ENCODE results near the gene ASB3.
"Not testable (repeated sequence)": the region's sequence is repeated elsewhere in the genome, so short reads cannot be mapped to it uniquely, and the experiment has no call there.

ASB3 gene

DNA sequence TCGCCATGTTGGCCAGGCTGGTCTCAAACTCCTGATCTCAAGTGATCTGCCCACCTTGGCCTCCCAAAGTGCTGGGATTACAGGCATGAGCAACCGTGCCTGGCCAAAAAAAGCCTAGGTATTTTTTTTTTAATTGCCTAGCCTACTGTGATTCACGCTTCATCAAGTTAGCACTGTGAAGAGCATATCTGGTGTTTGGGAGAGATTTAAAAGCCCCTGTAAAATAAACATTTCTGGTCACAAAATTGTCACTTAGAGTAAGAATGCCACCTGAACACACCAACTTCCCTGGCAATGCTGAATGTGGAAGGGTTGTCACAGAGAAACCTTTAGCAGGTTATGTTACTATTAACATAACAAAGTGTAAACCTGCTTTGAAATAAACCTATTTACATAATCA is 58.8 kb downstream of the ASB3 start:
- H2AFZ ChIP-seq (ENCODE audit: low read depth, low read length): no peak overlapping the region
- TF ChIP-seq, protein P1, sequence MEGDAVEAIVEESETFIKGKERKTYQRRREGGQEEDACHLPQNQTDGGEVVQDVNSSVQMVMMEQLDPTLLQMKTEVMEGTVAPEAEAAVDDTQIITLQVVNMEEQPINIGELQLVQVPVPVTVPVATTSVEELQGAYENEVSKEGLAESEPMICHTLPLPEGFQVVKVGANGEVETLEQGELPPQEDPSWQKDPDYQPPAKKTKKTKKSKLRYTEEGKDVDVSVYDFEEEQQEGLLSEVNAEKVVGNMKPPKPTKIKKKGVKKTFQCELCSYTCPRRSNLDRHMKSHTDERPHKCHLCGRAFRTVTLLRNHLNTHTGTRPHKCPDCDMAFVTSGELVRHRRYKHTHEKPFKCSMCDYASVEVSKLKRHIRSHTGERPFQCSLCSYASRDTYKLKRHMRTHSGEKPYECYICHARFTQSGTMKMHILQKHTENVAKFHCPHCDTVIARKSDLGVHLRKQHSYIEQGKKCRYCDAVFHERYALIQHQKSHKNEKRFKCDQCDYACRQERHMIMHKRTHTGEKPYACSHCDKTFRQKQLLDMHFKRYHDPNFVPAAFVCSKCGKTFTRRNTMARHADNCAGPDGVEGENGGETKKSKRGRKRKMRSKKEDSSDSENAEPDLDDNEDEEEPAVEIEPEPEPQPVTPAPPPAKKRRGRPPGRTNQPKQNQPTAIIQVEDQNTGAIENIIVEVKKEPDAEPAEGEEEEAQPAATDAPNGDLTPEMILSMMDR (IDR thresholded peaks at IDR 0.05; ENCODE audit: low read depth, low read length): no peak
- no peak for TF ChIP-seq EZH2phosphoT487 (IDR thresholded peaks at IDR 0.05; ENCODE audit: low read depth)
- H3K27ac ChIP-seq (ENCODE audit: low read length): no peak overlapping the region
- H3K36me3 ChIP-seq (replicated peaks; ENCODE audit: low read depth, low read length): peaks cover 7% of the 10 kb centered on the region
- no peaks in the 10 kb centered on the region for H4K20me1 ChIP-seq (ENCODE audit: insufficient read depth, low read length)
- no peak overlapping the region for H3K9ac ChIP-seq (ENCODE audit: low read length)
- H3K4me2 ChIP-seq (ENCODE audit: low read length): no peak overlapping the region
- no peaks in the 10 kb centered on the region for H3K27me3 ChIP-seq (ENCODE audit: low read depth, low read length)
- H3K9me3 ChIP-seq (ENCODE audit: insufficient read depth, low read length): no peaks in the 10 kb centered on the region
- H3K4me3 ChIP-seq (ENCODE audit: low read length): no peak overlapping the region
- no peaks in the 10 kb centered on the region for H3K4me1 ChIP-seq (ENCODE audit: low read length)
- H3K79me2 ChIP-seq (ENCODE audit: low read length): no peaks in the 10 kb centered on the region

DNA sequence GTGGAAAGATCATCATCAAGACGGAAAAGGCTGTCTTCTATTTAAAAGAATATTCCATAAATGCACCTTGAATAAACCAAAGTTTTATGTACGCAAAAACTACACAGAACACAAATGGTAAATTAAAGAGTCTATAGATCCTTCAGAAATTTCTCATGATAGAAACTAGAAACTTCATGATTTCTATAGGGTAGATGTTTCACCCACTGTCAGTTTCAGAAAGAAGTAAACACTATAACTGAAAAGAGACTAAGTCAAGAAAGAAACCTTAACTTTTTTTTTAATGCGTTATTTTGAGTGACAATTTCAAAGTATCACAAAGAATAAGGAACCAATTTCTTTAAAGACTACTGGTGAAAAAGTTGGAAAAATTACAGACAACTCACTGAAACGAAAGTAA is 61.1 kb downstream of the ASB3 start:
- Histone ChIP-seq H3K9me3 (ENCODE audit: insufficient read depth, low read length) (no peaks in the 10 kb centered on the region), H3K27ac (ENCODE audit: low read length) (no peak overlapping the region), H3K9ac (ENCODE audit: low read length) (no peak overlapping the region), H3K79me2 (ENCODE audit: low read length) (no peaks in the 10 kb centered on the region), H3K4me1 (ENCODE audit: low read length) (no peaks in the 10 kb centered on the region), H3K27me3 (ENCODE audit: low read depth, low read length) (no peaks in the 10 kb centered on the region), H3K4me2 (ENCODE audit: low read length) (no peak overlapping the region), H2AFZ (ENCODE audit: low read depth, low read length) (no peak overlapping the region), H3K36me3 (replicated peaks; ENCODE audit: low read depth, low read length) (peaks cover 6% of the 10 kb centered on the region), H3K4me3 (ENCODE audit: low read length) (no peak overlapping the region), H4K20me1 (ENCODE audit: insufficient read depth, low read length) (no peaks in the 10 kb centered on the region)
- TF ChIP-seq, protein P1 (IDR thresholded peaks at IDR 0.05; ENCODE audit: low read depth, low read length): no peak
- no peak for TF ChIP-seq EZH2phosphoT487 (IDR thresholded peaks at IDR 0.05; ENCODE audit: low read depth)

DNA sequence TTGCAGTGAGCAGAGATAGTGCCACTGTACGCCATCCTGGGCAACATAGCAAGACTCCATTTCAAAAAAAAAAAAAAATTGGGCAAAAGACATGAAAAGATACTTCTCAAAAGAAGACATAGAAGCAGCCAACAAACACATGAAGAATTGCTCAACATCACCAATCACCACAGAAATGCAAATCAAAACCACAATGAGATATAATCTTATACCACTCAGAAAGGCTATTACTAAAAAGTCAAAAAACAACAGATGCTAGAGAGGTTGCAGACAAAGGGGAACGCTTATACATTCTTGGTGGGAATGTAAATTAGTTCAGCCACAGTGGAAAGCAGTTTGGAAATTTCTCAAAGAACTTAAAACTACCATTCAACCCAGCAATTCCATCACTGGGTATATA is 62.2 kb downstream of the ASB3 start:
- H3K9me3 ChIP-seq (ENCODE audit: insufficient read depth, low read length): no peaks in the 10 kb centered on the region
- TF ChIP-seq EZH2phosphoT487 (IDR thresholded peaks at IDR 0.05; ENCODE audit: low read depth): no peak
- TF ChIP-seq, protein P1 (IDR thresholded peaks at IDR 0.05; ENCODE audit: low read depth, low read length): no peak
- no peaks in the 10 kb centered on the region for H3K79me2 ChIP-seq (ENCODE audit: low read length)
- H3K4me2 ChIP-seq (ENCODE audit: low read length): no peak overlapping the region
- no peaks in the 10 kb centered on the region for H4K20me1 ChIP-seq (ENCODE audit: insufficient read depth, low read length)
- no peaks in the 10 kb centered on the region for H3K36me3 ChIP-seq (replicated peaks; ENCODE audit: low read depth, low read length)
- no peaks in the 10 kb centered on the region for H3K27me3 ChIP-seq (ENCODE audit: low read depth, low read length)
- H3K27ac ChIP-seq (ENCODE audit: low read length): no peak overlapping the region
- H3K9ac ChIP-seq (ENCODE audit: low read length): no peak overlapping the region
- no peak overlapping the region for H2AFZ ChIP-seq (ENCODE audit: low read depth, low read length)
- no peaks in the 10 kb centered on the region for H3K4me1 ChIP-seq (ENCODE audit: low read length)
- H3K4me3 ChIP-seq (ENCODE audit: low read length): no peak overlapping the region

DNA sequence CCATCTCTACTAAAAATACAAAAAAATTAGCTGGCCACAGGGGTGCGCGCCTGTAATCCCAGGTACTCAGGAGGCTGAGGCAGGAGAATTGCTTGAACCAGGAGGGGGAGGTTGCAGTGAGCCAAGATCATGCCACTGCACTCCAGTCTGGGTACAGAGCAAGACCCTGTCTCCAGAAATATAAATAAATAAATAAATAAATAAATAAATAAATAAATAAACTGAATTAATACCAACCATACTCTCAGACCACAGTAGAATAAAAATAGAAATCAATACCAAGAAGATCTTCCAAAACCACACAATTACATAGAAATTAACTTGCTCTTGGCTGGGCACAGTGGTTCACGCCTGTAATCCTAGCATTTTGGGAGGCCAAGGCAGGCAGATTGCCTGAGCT is 65.8 kb downstream of the ASB3 start:
- H3K27ac ChIP-seq (ENCODE audit: low read length); H3K36me3 ChIP-seq (replicated peaks; ENCODE audit: low read depth, low read length); H4K20me1 ChIP-seq (ENCODE audit: insufficient read depth, low read length); H3K9ac ChIP-seq (ENCODE audit: low read length); H3K4me2 ChIP-seq (ENCODE audit: low read length); H2AFZ ChIP-seq (ENCODE audit: low read depth, low read length); H3K79me2 ChIP-seq (ENCODE audit: low read length); H3K9me3 ChIP-seq (ENCODE audit: insufficient read depth, low read length); H3K4me1 ChIP-seq (ENCODE audit: low read length); H3K4me3 ChIP-seq (ENCODE audit: low read length); H3K27me3 ChIP-seq (ENCODE audit: low read depth, low read length): not testable (repeated sequence)

DNA sequence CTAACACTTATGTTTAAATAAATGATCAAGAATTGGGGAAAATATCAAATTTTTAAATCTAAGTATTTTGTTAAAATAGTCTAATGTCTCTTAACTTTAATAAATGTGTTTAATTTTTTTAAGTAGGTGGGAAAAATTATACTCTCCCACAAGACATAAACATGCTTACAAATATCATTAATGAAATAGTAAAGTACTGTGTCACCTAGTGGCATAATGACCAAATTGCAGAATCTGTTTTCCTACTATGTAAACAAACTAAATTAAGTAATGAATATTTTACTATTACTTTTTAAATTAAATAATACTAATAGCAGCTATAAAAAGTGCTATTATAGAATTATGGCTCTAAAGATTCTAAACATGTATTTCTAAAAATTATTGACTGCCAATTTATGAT is 71.2 kb downstream of the ASB3 start:
- H3K4me1 ChIP-seq (ENCODE audit: low read length): no peaks in the 10 kb centered on the region
- H3K9me3 ChIP-seq (ENCODE audit: insufficient read depth, low read length): no peaks in the 10 kb centered on the region
- H3K9ac ChIP-seq (ENCODE audit: low read length): no peak overlapping the region
- H4K20me1 ChIP-seq (ENCODE audit: insufficient read depth, low read length): no peaks in the 10 kb centered on the region
- H3K27me3 ChIP-seq (ENCODE audit: low read depth, low read length): no peaks in the 10 kb centered on the region
- no peak overlapping the region for H3K4me3 ChIP-seq (ENCODE audit: low read length)
- H3K27ac ChIP-seq (ENCODE audit: low read length): no peak overlapping the region
- H3K79me2 ChIP-seq (ENCODE audit: low read length): no peaks in the 10 kb centered on the region
- peaks cover 1% of the 10 kb centered on the region for H3K36me3 ChIP-seq (replicated peaks; ENCODE audit: low read depth, low read length)
- TF ChIP-seq, protein P1 (IDR thresholded peaks at IDR 0.05; ENCODE audit: low read depth, low read length): peak; percentile 43
- TF ChIP-seq EZH2phosphoT487 (IDR thresholded peaks at IDR 0.05; ENCODE audit: low read depth): no peak
- H3K4me2 ChIP-seq (ENCODE audit: low read length): no peak overlapping the region
- H2AFZ ChIP-seq (ENCODE audit: low read depth, low read length): no peak overlapping the region

Data from OCI-LY3 (cell line).